Endothelial cell of umbilical vein (primary cell): ENCODE measurements around the gene AHI1. TPM values are rescaled to one million over a fixed set of nuclear protein-coding genes. Genes with fewer than 3 reads are reported as not detected.

Experiments
- BruUV-seq: library from RNA; stranded (reverse); fragments of 400-500 nt; replicated peaks from 2 replicates; lab custom pipeline; 2021; lab: Mats Ljungman, UMichigan
- CTCF ChIA-PET: fragments of 300-600, 350-600 bp; sonication (Branson Sonifier 250); formaldehyde crosslinking; loops from one replicate; lab custom pipeline; 2021; ENCODE audit warnings: antibody characterized with exemption, inconsistent platforms; lab: Charles Lee
- POLR2A ChIA-PET: fragments of 300-600, 350-600 bp; sonication (Branson Sonifier 250); formaldehyde crosslinking; loops from one replicate; lab custom pipeline; 2021; ENCODE audit warnings: antibody characterized with exemption, inconsistent platforms; lab: Charles Lee
- DNase-seq: peaks from one replicate; pipeline ENCODE4 v3.0.0-alpha.2; 2011; ENCODE audit warnings: low read depth, low spot score
- FAIRE-seq: peaks from 2 replicates; lab custom pipeline; 2011; peaks lifted over from hg19 to GRCh38; lab: Jason Lieb, UNC
- H2AFZ ChIP-seq: 2 replicates; pipeline ENCODE4 v1.6.0; 2012; ENCODE audit warnings: low read depth, low read length, control low read depth, inconsistent platforms
- H3K27ac ChIP-seq: 2 replicates; pipeline ENCODE4 v1.5.1; 2011; ENCODE audit warnings: low read depth, mild to moderate bottlenecking, control low read depth, low read length, moderate library complexity; ENCODE audit not compliant: insufficient read depth
- H3K27me3 ChIP-seq, 2 experiments: 2 replicates each; pipeline versions ENCODE4 v1.6.0 to v1.6.1; 2011; ENCODE audit warnings: low read length in 2 of 2, mixed read lengths in 1 of 2; ENCODE audit not compliant: control insufficient read depth in 2 of 2, insufficient read depth in 2 of 2
- H3K36me3 ChIP-seq, 2 experiments: 2 replicates in 1 of 2; 3 replicates in 1 of 2; pipeline ENCODE4 v1.5.1; 2011; ENCODE audit warnings: low read length in 2 of 2, mild to moderate bottlenecking in 1 of 2, moderate library complexity in 1 of 2; ENCODE audit not compliant: control insufficient read depth in 2 of 2, insufficient read depth in 2 of 2; ENCODE audit errors: extremely low read depth in 1 of 2
- H3K4me1 ChIP-seq: 3 replicates; pipeline ENCODE4 v1.5.1; 2011; ENCODE audit warnings: mild to moderate bottlenecking, low read length; ENCODE audit not compliant: control insufficient read depth, insufficient read depth; ENCODE audit errors: extremely low read depth
- H3K4me2 ChIP-seq: 2 replicates; pipeline ENCODE4 v1.6.1; 2011; ENCODE audit warnings: low read length, control low read depth, mixed read lengths; ENCODE audit not compliant: insufficient read depth
- H3K4me3 ChIP-seq, 3 experiments: fragments of 200-600 bp in 1 of 3; sonication (generic), shearing (Covaris generic) in 1 of 3; replicated peaks in 1 of 3; 2 replicates each; pipeline ENCODE4 v1.5.1; 2011 to 2016; ENCODE audit warnings: control low read depth in 3 of 3, low read length in 3 of 3, mild to moderate bottlenecking in 2 of 3, inconsistent platforms in 1 of 3, low read depth in 1 of 3, moderate library complexity in 1 of 3; ENCODE audit not compliant: insufficient read depth in 1 of 3
- H3K79me2 ChIP-seq: 2 replicates; pipeline ENCODE4 v1.6.0; 2012; ENCODE audit warnings: low read length, inconsistent platforms; ENCODE audit not compliant: control insufficient read depth, insufficient read depth
- H3K9ac ChIP-seq: replicated peaks from 2 replicates; pipeline ENCODE3; 2011; ENCODE audit warnings: low read length, control low read depth; ENCODE audit not compliant: insufficient read depth; ENCODE audit errors: extremely low read depth
- H3K9me1 ChIP-seq: replicated peaks from 3 replicates; pipeline ENCODE4 v1.6.0; 2011; ENCODE audit warnings: mild to moderate bottlenecking, low read length; ENCODE audit not compliant: control insufficient read depth, insufficient read depth; ENCODE audit errors: extremely low read depth
- H3K9me3 ChIP-seq: replicated peaks from 2 replicates; pipeline ENCODE4 v1.5.1; 2012; ENCODE audit warnings: low read length, inconsistent platforms; ENCODE audit not compliant: control insufficient read depth, insufficient read depth
- H4K20me1 ChIP-seq: replicated peaks from 2 replicates; pipeline ENCODE3; 2011; ENCODE audit warnings: mild to moderate bottlenecking, low read length; ENCODE audit not compliant: control insufficient read depth, insufficient read depth; ENCODE audit errors: extremely low read depth
- EZH2 ChIP-seq: IDR thresholded peaks from 2 replicates; pipeline ENCODE4 v1.6.1; 2012; ENCODE audit warnings: borderline replicate concordance, low read depth, mild to moderate bottlenecking, moderate library complexity, low read length, inconsistent platforms; ENCODE audit not compliant: severe bottlenecking
- FOS ChIP-seq: IDR thresholded peaks from 2 replicates; pipeline ENCODE4 v1.6.1; 2011; ENCODE audit warnings: mild to moderate bottlenecking, low read length, moderate library complexity, borderline replicate concordance; ENCODE audit not compliant: insufficient read depth
- GATA2 ChIP-seq: IDR thresholded peaks from 2 replicates; pipeline ENCODE4 v1.7.0; 2011; ENCODE audit warnings: low read depth, mild to moderate bottlenecking, moderate library complexity, mixed read lengths, low read length; ENCODE audit not compliant: insufficient read length, insufficient read depth
- JUN ChIP-seq: IDR thresholded peaks from 2 replicates; pipeline ENCODE4 v1.6.1; 2011; ENCODE audit warnings: borderline replicate concordance, low read depth; ENCODE audit not compliant: insufficient read length, insufficient read depth
- MYC ChIP-seq: IDR thresholded peaks from one replicate; pipeline ENCODE4 v1.6.1; 2011; ENCODE audit warnings: mild to moderate bottlenecking, low read depth, low read length
- POLR2A ChIP-seq: IDR thresholded peaks from 2 replicates; pipeline ENCODE4 v1.6.1; 2012; ENCODE audit warnings: low read depth, mild to moderate bottlenecking, control low read depth, low read length
- POLR2AphosphoS5 ChIP-seq: IDR thresholded peaks from 2 replicates; pipeline ENCODE4 v1.6.1; 2012; ENCODE audit warnings: low read depth, mild to moderate bottlenecking, control low read depth, low read length, moderate library complexity; ENCODE audit not compliant: insufficient read depth
- dilution Hi-C: fragments of 300-500 bp; cut with MboI; formaldehyde crosslinking; loops from one replicate; pipeline ENCODE4 v1.15.0; 2019; ENCODE audit warnings: low sequenced_read_pairs; ENCODE audit not compliant: extremely low pct_ligation_motif_present
- intact Hi-C: fragments of 100-400 bp; cut with micrococcal nuclease; formaldehyde crosslinking; loops from one replicate; pipeline ENCODE4 v1.10.0; 2022
- polyA plus RNA-seq, 4 experiments: library from polyadenylated mRNA; depleted of rRNA in 3 of 4; stranded (reverse) in 3 of 4; unstranded in 1 of 4; fragments of >200 nt; gene quantifications; 2 replicates each; pipeline versions ENCODE4 v1.2.1 to v1.2.3, GENCODE V29; 2011 to 2012; ENCODE audit warnings: missing spikeins in 1 of 4
- total RNA-seq: library from RNA; stranded (reverse); gene quantifications from 2 replicates; pipeline ENCODE4 v1.2.3, GENCODE V29; 2021
- TF ChIP-seq, protein P1 (sequence below), 2 donors: IDR thresholded peaks; 1 replicate in 1 of 2; 2 replicates in 1 of 2; pipeline ENCODE4 v1.5.1; 2011; ENCODE audit warnings: low read length in 2 of 2, mild to moderate bottlenecking in 2 of 2, moderate library complexity in 2 of 2, control low read depth in 1 of 2, inconsistent platforms in 1 of 2, low read depth in 1 of 2; ENCODE audit not compliant: insufficient read depth in 1 of 2; ENCODE audit errors: extremely low read depth in 1 of 2
- TF ChIP-seq, protein P2 (sequence below): IDR thresholded peaks from 2 replicates; pipeline ENCODE4 v1.6.1; 2011; ENCODE audit not compliant: insufficient read depth, insufficient read length

The AHI1 gene
- total and polyA plus RNA-seq, 2 donors (not counting 3 experiments of a cell fraction or from before 2014, with no cell fraction given), result 5.1 to 20.7 TPM

DNA sequence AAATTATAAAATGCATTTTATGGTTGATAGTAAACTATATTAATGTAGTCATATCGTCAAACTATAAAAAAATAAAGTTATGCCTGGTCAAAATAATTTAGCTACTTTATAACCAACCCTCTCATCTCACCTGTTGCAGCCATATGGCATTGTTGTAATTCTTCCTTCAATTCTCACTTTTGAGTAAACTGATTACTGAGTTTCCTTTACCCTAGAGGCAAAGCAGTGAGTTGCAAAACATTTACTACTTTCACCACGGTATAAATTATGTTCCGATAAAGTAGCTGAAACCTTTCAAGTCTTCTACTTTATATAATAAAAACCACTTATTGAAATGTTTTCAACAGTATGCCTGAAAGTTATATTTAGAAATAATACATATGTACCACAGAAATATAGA lies 113.8 kb downstream of the AHI1 start:
- POLR2A ChIA-PET, result no interaction called here
- CTCF ChIA-PET, result interaction anchor here (2.1 kb wide), 1 partner anchor 10 kb away, joined by 4 read pairs; no protein-coding TSS in a partner anchor
- H3K27ac ChIP-seq, result no peak overlapping the region
- H3K79me2 ChIP-seq, result no peaks in the 10 kb centered on the region
- H3K9me3 ChIP-seq, result no peaks in the 10 kb centered on the region
- intact Hi-C loops, result no loop called here
- no TSS peak for BruUV-seq
- H2AFZ ChIP-seq, result no peak overlapping the region
- dilution Hi-C loops, result no loop called here
- no peak overlapping the region for H3K9ac ChIP-seq
- H3K9me1 ChIP-seq, result no peaks in the 10 kb centered on the region
- no peaks in the 10 kb centered on the region for H3K36me3 ChIP-seq
- H3K27me3 ChIP-seq, result no peaks in the 10 kb centered on the region
- no peaks in the 10 kb centered on the region for H4K20me1 ChIP-seq
- H3K4me3 ChIP-seq, result no peak overlapping the region
- FAIRE-seq (no peak), DNase-seq (no peak)
- no peak overlapping the region for H3K4me2 ChIP-seq
- TF ChIP-seq POLR2A (no peak), JUN (no peak), POLR2AphosphoS5 (no peak), GATA2 (no peak), MYC (no peak), FOS (no peak), EZH2 (no peak)
- TF ChIP-seq, protein P1, sequence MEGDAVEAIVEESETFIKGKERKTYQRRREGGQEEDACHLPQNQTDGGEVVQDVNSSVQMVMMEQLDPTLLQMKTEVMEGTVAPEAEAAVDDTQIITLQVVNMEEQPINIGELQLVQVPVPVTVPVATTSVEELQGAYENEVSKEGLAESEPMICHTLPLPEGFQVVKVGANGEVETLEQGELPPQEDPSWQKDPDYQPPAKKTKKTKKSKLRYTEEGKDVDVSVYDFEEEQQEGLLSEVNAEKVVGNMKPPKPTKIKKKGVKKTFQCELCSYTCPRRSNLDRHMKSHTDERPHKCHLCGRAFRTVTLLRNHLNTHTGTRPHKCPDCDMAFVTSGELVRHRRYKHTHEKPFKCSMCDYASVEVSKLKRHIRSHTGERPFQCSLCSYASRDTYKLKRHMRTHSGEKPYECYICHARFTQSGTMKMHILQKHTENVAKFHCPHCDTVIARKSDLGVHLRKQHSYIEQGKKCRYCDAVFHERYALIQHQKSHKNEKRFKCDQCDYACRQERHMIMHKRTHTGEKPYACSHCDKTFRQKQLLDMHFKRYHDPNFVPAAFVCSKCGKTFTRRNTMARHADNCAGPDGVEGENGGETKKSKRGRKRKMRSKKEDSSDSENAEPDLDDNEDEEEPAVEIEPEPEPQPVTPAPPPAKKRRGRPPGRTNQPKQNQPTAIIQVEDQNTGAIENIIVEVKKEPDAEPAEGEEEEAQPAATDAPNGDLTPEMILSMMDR (IDR thresholded peaks at IDR 0.05; ENCODE audit: extremely low read depth in 1 of 2, insufficient read depth in 1 of 2, low read depth in 1 of 2, low read length in 2 of 2), result no peak
- TF ChIP-seq, protein P2, sequence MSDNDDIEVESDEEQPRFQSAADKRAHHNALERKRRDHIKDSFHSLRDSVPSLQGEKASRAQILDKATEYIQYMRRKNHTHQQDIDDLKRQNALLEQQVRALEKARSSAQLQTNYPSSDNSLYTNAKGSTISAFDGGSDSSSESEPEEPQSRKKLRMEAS, result no peak
- no peaks in the 10 kb centered on the region for H3K4me1 ChIP-seq
